Chondrocyte (in vitro differentiated cells): ENCODE results near the gene ARMC12. TPM values are rescaled to one million over a fixed set of nuclear protein-coding genes. Genes with fewer than 3 reads are reported as not detected.

Experiments
- DNase-seq: peaks from one replicate; pipeline ENCODE4 v3.0.0; 2021; ENCODE audit warnings: mixed read lengths, low spot score
- H3K27ac Mint-ChIP-seq: one replicate; pipeline ENCODE4 v1.8.0; 2021; ENCODE audit warnings: mild to moderate bottlenecking, moderate library complexity, mixed read lengths; ENCODE audit not compliant: unreplicated experiment
- H3K27me3 Mint-ChIP-seq: 2 replicates; pipeline ENCODE4 v1.8.0; 2021; ENCODE audit warnings: low read depth, mixed read lengths
- H3K36me3 Mint-ChIP-seq: 2 replicates; pipeline ENCODE4 v1.8.0; 2021; ENCODE audit warnings: low read depth, mixed read lengths
- H3K4me1 Mint-ChIP-seq: 2 replicates; pipeline ENCODE4 v1.8.0; 2021; ENCODE audit warnings: low read depth, mild to moderate bottlenecking, mixed read lengths
- H3K4me3 Mint-ChIP-seq: one replicate; pipeline ENCODE4 v1.8.0; 2021; ENCODE audit warnings: mild to moderate bottlenecking, moderate library complexity, mixed read lengths; ENCODE audit not compliant: unreplicated experiment
- H3K9me3 Mint-ChIP-seq: 2 replicates; pipeline ENCODE4 v1.8.0; 2021; ENCODE audit warnings: low read depth, mixed read lengths
- CTCF ChIP-seq: fragments of 200-600 bp; sonication (generic); IDR thresholded peaks from 2 replicates; pipeline ENCODE4 v1.5.0; 2021; ENCODE audit warnings: antibody characterized with exemption, mild to moderate bottlenecking, moderate library complexity
- total RNA-seq: library from RNA; stranded (reverse); gene quantifications from 3 replicates; pipeline ENCODE4 v1.2.1, GENCODE V29; 2021

Gene ARMC12
- total RNA-seq, 1 donor from 2014 or later = 1.9 TPM

GRCh38 chr6:35786810-35787209 is 50.0 kb downstream of the ARMC12 start:
- Mint-ChIP-seq H3K9me3 (no peaks in the 10 kb centered on the region), H3K27ac (no peak overlapping the region), H3K36me3 (no peaks in the 10 kb centered on the region), H3K4me1 (no peaks in the 10 kb centered on the region), H3K4me3 (no peak overlapping the region), H3K27me3 (peaks cover 57% of the 10 kb centered on the region)
- peak; percentile 93 for DNase-seq
- no peak for TF ChIP-seq CTCF

- Mint-ChIP-seq H3K27ac (no peak overlapping the region), H3K4me1 (no peaks in the 10 kb centered on the region), H3K9me3 (no peaks in the 10 kb centered on the region), H3K36me3 (no peaks in the 10 kb centered on the region), H3K4me3 (no peak overlapping the region), H3K27me3 (peaks cover 53% of the 10 kb centered on the region)
- TF ChIP-seq CTCF = no peak
- DNase-seq = peak; percentile 75
Observed at GRCh38 chr6:35787266-35788218, 50.7 kb downstream of the ARMC12 start.

DNA sequence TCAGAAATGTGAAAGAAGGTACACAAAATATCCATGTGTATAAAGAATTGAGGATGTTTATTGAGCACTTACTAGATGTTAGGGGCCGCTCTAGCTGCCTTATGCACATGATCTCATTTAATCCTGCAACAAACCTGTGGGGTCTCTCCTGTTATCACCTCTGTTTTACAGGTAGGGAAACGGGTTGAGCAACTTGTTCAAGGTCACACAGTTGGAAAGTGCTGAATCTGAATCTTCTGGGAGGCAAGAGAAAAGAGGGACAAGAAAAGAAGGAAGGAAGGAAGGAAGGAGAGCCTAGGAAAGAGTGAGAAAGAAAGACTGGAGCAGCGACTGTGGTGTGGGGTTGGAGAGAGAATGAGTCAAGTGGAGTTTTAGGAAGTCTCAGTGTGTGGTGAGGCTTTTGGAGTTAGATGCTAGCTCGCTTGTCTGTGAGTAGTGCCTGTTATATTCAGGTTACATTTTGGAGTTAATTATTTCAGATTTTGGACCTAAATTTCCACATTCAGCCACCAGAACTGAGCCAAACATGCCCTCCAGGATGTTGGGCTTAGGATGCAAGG is 51.7 kb downstream of the ARMC12 start:
- no peaks in the 10 kb centered on the region for H3K36me3 Mint-ChIP-seq
- H3K9me3 Mint-ChIP-seq = no peaks in the 10 kb centered on the region
- TF ChIP-seq CTCF = no peak
- DNase-seq = no peak
- no peaks in the 10 kb centered on the region for H3K4me1 Mint-ChIP-seq
- no peak overlapping the region for H3K27ac Mint-ChIP-seq
- no peak overlapping the region for H3K4me3 Mint-ChIP-seq
- peaks cover 55% of the 10 kb centered on the region for H3K27me3 Mint-ChIP-seq

DNA sequence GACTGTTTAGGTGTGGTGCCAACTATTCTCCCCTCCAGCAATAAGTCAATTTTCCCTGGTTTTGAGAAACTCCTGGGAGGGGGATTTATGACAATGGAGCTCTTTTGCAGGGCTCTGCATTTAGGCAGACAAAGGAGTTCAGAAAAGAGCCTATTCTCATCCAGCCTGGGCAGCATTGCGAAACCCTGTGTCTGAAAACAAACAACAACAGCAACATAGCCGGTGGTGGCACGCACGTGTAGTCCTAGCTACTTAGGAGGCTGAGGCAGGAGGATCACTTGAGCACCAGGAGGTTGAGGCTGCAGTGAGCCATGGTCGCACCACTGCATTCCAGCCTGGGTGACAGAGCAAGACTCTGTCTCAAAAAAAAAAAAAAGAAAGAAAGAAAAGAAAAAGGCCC is 53.9 kb downstream of the ARMC12 start:
- Mint-ChIP-seq H3K27me3 (peaks cover 52% of the 10 kb centered on the region), H3K27ac (no peak overlapping the region), H3K36me3 (no peaks in the 10 kb centered on the region), H3K4me1 (no peaks in the 10 kb centered on the region), H3K9me3 (no peaks in the 10 kb centered on the region), H3K4me3 (no peak overlapping the region)
- peak; percentile 42 for DNase-seq
- no peak for TF ChIP-seq CTCF

- DNase-seq = peak; percentile 60
- Mint-ChIP-seq H3K4me3 (no peak overlapping the region), H3K36me3 (peaks cover 2% of the 10 kb centered on the region), H3K27ac (no peak overlapping the region), H3K9me3 (no peaks in the 10 kb centered on the region), H3K27me3 (peaks cover 34% of the 10 kb centered on the region), H3K4me1 (no peaks in the 10 kb centered on the region)
- TF ChIP-seq CTCF = no peak
Observed at GRCh38 chr6:35794536-35795452, 58.0 kb downstream of the ARMC12 start.
